Activated T-helper 9 cell treated with anti-CD3 and anti-CD28 coated beads, Interleukin-2, amount 50 U/mL, for 16 hours (primary cell): Measurements from ENCODE around the gene FBXO24.
A peak's percentile ranks its signal among the peaks of the same experiment; 100 is the strongest.
"Not testable (repeated sequence)": the region's sequence is repeated elsewhere in the genome, so short reads cannot be mapped to it uniquely, and the experiment has no call there.

Experiments used
- DNase-seq: peaks from one replicate; pipeline ENCODE4 v3.0.0-alpha.2; 2020; ENCODE audit warnings: low read depth

FBXO24 gene

DNA sequence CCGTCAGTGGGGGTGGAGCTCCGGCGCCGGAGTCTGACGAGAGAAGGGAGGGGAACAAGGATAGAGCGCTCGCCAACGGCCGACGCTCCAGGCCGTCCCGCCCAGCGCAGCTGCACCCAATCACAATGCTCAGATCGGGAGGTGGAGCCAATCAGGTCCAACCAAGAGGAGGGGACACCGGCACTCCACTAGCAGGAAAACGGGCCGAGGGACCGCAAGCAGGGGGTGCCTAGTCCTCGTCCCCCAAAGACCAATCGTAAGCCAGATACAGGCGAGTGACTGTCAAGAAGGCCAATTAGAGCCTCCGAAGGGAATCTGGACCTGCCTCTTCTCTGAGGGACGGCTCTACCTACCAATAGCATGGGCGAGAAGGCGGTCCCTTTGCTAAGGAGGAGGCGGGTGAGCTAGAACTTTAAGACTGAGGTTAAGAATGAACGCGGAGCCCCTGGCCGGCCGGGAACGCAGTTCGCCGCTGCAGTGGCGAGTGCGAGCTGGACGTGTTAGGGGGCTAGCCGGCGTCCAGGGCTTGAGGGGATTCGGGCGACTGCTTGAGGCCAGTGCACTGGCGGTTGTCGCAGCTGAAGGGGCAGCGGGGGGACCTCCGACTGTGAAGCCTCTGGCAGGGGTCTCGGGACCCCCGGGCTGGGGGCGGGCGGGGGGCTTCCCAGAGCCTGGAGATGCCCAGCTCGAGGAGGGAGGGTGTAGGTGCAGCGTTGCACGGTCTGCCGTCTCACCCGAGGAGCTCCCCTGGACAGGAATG lies at the start of gene FBXO24:
TSS of gene FBXO24 (plus strand) at position 63 of the 760 bp plus-strand sequence. CDS start at position 361, 298 bp downstream.
- peak; percentile 99 for DNase-seq

DNA sequence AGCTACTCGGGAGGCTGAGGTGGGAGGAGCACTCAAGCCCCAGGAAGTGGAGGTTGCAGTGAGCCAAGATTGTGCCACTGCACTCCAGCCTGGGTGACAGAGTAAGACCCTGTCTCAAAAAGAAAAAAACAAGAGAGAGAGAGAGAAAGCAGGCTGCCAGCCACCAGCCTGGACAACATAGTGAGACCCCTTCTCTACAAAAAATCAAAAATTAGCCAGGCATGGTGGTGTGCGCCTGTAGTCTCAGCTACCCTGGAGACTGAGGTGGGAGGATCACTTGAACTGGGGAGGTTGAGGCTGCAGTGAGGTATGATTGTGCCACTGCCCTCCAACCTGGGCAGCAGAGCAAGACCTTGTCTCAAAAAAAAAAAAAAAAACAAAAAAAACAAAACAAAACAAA lies 49.4 kb upstream of the FBXO24 start:
- DNase-seq, result not testable (repeated sequence)

DNA sequence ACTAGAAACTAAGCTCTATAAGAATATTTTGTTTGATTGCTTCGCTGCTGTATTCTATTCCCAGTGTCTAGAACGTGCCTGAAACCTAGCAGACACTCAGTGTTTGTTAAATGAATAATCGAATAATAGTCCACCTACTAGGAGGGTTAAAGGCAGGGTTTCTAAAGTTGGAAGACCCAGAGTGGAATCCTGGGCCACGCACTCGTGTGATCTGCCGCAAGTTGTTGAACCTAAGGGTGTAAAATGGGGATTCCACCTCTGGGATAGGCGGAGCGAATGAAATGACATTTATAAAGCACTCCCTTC lies 47.8 kb upstream of the FBXO24 start:
- no peak for DNase-seq

- DNase-seq, result peak; percentile 100
These were observed 47.3 kb upstream of the FBXO24 start, which contains the start of gene AGFG2 for GRCh38 chr7:100538654-100539435. TSS of gene AGFG2 (plus strand) at chr7:100539203. CDS start at chr7:100539347, 144 bp downstream.

GRCh38 chr7:100539436-100540006 lies 46.6 kb upstream of the FBXO24 start:
- DNase-seq, result no peak

- no peak for DNase-seq
These were observed 45.9 kb upstream of the FBXO24 start for GRCh38 chr7:100540073-100540723.

DNA sequence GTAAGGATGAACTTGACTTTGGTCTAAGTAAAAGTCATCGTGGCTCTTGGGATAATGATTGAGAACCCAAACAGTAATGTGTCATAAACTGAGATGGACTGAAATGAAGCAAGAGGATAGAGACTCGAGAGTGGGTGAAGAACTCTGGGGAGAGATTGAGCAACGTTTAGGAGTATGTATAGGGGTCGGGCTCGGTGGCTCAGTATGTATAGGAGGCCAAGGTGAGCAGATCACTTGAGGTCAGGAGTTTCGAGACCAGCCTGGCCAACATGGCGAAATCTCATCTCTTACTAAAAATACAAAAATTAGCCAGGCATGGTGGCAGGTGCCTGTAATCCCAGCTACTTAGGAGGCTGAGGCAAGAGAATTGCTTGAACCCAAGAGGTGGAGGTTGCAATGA lies 44.8 kb upstream of the FBXO24 start:
- DNase-seq, result not testable (repeated sequence)

DNA sequence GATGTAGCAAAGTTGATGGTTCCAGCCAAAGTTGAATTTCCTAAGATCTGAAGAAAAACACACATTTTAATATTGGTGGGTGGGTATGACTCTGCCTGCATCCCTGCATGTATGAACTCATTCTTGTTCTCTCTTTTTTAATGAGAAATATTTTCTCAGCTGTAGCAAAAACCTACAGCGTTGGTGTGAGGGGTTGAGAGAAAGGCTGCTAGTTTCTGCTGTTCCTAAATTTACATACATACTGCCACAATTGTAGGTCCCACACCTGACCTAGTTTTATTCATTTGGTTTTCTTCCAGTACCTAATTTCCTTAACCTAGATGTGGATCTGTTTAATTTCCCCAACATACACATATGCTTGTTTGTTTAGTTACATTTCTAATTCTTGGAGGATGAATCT lies 42.5 kb upstream of the FBXO24 start:
- no peak for DNase-seq

GRCh38 chr7:100544386-100544785 lies 41.7 kb upstream of the FBXO24 start:
- DNase-seq, result no peak

GRCh38 chr7:100544967-100545359 lies 41.2 kb upstream of the FBXO24 start:
- no peak for DNase-seq

DNA sequence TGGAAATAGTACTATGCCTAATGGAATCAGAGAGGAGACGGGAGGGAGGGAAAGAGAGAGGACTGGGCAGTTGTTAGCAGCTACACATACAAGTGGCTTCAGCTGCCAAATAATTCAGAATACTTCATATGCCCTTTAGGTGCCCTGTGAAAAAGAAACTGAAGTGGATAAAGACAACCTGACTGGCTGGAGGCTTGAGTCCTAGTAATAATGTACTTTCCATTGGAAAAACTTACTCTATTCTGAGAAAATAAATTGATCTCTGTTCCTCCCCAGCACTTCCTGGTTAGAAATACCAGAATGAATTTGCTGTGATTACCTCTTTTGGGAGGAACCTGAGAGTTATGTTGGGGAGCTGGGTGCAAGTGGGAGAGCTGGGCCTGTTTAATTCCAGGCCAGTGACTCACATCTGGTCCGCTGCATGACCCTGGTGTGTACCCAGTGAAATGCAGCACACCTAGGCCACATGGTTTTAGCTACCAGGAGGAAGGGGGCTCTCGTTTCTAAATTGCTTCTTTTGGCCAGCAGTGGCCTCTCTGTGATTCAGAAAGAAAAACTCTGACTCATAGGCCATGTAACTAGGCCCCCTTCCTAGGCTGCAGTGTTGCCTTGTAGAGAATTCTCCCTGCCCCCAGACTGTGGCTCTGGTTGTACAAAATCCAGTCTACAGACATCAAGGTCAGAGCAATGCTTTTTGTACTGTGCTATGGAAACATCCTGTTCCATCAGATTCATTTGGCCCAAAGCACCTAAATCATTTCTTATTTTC lies 40.6 kb upstream of the FBXO24 start:
- peak; percentile 35 for DNase-seq

GRCh38 chr7:100546129-100546925 lies 39.8 kb upstream of the FBXO24 start:
- no peak for DNase-seq

GRCh38 chr7:100546926-100547800 lies 39.0 kb upstream of the FBXO24 start:
- no peak for DNase-seq

DNA sequence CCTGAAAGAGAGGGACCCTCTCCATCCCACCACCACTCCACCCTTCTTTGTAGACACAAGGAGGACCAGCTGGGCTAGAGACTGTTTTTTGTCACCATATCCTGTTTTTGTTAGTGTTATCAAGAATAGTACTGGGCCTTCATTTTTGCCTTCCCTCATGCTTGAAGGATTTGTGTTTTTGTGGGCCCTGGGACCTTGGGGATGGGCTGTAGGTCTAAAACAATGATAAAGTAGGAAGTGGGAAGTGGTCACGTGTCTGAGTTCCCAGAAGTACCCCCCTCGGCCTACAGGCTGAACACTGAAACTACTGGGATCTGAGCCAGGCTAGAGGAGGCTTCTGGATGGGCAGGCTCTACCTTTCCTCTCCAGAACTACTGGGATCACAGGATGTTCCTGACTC lies 38.3 kb upstream of the FBXO24 start:
- DNase-seq, result no peak

DNA sequence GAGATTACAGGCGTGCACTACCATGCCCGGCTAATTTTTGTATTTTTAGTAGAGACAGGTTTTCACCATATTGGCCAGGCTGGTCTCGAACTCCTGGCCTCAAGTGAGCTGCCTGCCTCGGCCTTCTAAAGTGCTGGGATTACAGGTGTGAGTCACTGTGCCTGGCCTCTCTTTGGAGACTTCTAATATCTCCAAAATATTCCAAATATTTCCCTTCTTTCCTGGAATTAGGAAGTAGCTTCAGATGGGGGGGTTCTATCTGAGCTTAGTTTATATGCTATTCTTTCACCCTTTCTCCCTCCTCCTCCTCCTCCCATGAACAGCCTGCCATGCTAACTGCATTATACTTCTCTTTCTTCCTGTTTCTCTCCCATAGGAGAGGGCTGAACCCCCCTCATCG lies 37.7 kb upstream of the FBXO24 start:
- not testable (repeated sequence) for DNase-seq

DNA sequence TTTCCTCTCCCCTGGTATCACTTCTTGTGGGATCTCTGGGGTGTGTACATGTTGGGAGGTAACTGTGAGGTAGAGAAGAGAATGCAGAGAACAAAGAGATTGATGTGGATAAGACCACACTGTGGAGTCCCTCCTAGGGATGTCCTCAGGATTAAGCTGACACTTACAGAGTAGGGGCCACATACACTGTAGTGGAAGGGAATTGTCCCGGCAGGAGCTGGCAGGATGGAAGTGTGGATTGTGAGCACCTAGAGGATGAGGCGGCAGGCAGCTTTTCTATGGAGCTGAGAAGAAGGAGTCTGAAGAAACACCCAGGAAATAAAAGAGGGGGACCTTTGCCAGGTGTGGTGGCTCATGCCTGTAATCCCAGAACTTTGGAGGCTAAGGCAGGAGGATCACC lies 33.6 kb upstream of the FBXO24 start:
- no peak for DNase-seq

DNA sequence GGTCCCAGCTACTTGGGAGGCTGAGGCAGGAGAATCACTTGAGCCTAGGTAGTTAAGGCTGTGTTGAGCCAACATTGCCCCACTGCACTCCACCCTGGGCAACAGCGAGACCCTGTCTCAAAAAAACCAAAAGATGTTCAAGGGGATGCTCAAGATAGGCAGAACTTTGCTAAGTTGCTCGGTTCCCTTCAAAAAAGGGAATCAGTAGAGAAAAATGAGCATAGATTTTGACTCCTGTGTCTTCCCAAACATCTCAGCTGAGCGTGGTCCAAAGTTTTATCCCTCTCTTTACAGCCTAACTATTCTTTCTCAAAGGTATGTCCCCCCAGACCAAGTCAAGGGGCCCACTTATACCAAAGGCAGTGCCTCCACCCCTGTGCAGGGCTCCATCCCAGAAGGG lies 33.1 kb upstream of the FBXO24 start:
- DNase-seq, result no peak

GRCh38 chr7:100555701-100556100 lies 30.4 kb upstream of the FBXO24 start:
- DNase-seq, result no peak

GRCh38 chr7:100556541-100556940 lies 29.6 kb upstream of the FBXO24 start:
- DNase-seq, result no peak

GRCh38 chr7:100559127-100559526 lies 27.0 kb upstream of the FBXO24 start:
- DNase-seq, result no peak
